Keratinocyte (primary cell): ENCODE measurements around the gene PIK3CG. TPM values are rescaled to one million over a fixed set of nuclear protein-coding genes. Genes with fewer than 3 reads are reported as not detected.

ENCODE experiments used
- DNase-seq: peaks from one replicate; pipeline ENCODE4 v3.0.0-alpha.2; 2011; ENCODE audit warnings: low read depth, missing footprints, low spot score
- FAIRE-seq: peaks from 2 replicates; lab custom pipeline; 2011; peaks lifted over from hg19 to GRCh38; lab: Jason Lieb, UNC
- H2AFZ ChIP-seq: 2 replicates; pipeline ENCODE4 v1.6.0; 2012; ENCODE audit warnings: low read length, control low read depth, inconsistent platforms; ENCODE audit not compliant: control insufficient read depth
- H3K27ac ChIP-seq: 2 replicates; pipeline ENCODE4 v1.5.1; 2011; ENCODE audit warnings: low read length; ENCODE audit not compliant: control insufficient read depth, insufficient read depth
- H3K27me3 ChIP-seq: 3 replicates; pipeline ENCODE4 v1.6.0; 2011; ENCODE audit warnings: low read length; ENCODE audit not compliant: control insufficient read depth, insufficient read depth; ENCODE audit errors: extremely low read depth
- H3K36me3 ChIP-seq, 2 experiments: 2 replicates in 1 of 2; 3 replicates in 1 of 2; pipeline ENCODE4 v1.5.1; 2011; ENCODE audit warnings: low read length in 2 of 2, mild to moderate bottlenecking in 1 of 2; ENCODE audit not compliant: control insufficient read depth in 2 of 2, insufficient read depth in 2 of 2; ENCODE audit errors: extremely low read depth in 1 of 2
- H3K4me1 ChIP-seq: 3 replicates; pipeline ENCODE4 v1.5.1; 2011; ENCODE audit warnings: low read length; ENCODE audit not compliant: control insufficient read depth, insufficient read depth; ENCODE audit errors: extremely low read depth
- H3K4me2 ChIP-seq: 3 replicates; pipeline ENCODE4 v1.6.0; 2011; ENCODE audit warnings: low read depth, low read length; ENCODE audit not compliant: control insufficient read depth, insufficient read depth; ENCODE audit errors: extremely low read depth
- H3K4me3 ChIP-seq, 3 experiments: fragments of 200-600 bp in 1 of 3; sonication (generic) in 1 of 3; 2 replicates in 2 of 3; 3 replicates in 1 of 3; pipeline ENCODE4 v1.5.1; 2011 to 2016; ENCODE audit warnings: low read length in 3 of 3, mild to moderate bottlenecking in 3 of 3, control low read depth in 2 of 3, inconsistent platforms in 1 of 3, low read depth in 1 of 3, mixed read lengths in 1 of 3, mixed run types in 1 of 3, moderate library complexity in 1 of 3; ENCODE audit not compliant: control insufficient read depth in 2 of 3, insufficient read depth in 2 of 3; ENCODE audit errors: extremely low read depth in 1 of 3
- H3K79me2 ChIP-seq: 2 replicates; pipeline ENCODE4 v1.6.0; 2012; ENCODE audit warnings: low read length; ENCODE audit not compliant: control insufficient read depth, insufficient read depth
- H3K9ac ChIP-seq: 3 replicates; pipeline ENCODE4 v1.6.0; 2011; ENCODE audit warnings: low read length; ENCODE audit not compliant: control insufficient read depth, insufficient read depth; ENCODE audit errors: extremely low read depth
- H3K9me1 ChIP-seq: 3 replicates; pipeline ENCODE4 v1.6.0; 2011; ENCODE audit warnings: low read length; ENCODE audit not compliant: control insufficient read depth, insufficient read depth; ENCODE audit errors: extremely low read depth
- H3K9me3 ChIP-seq: 2 replicates; pipeline ENCODE4 v1.5.1; 2012; ENCODE audit warnings: low read depth, low read length; ENCODE audit not compliant: control insufficient read depth
- H4K20me1 ChIP-seq: 3 replicates; pipeline ENCODE4 v1.6.0; 2011; ENCODE audit warnings: low read length; ENCODE audit not compliant: control insufficient read depth, insufficient read depth; ENCODE audit errors: extremely low read depth
- CTCF ChIP-seq, 3 experiments: IDR thresholded peaks in 1 of 3; conservative IDR thresholded peaks in 1 of 3; optimal IDR thresholded peaks in 1 of 3; 2 replicates in 2 of 3; 3 replicates in 1 of 3; pipeline versions ENCODE3 to v1.5.1; 2011; ENCODE audit warnings: low read length in 3 of 3, mild to moderate bottlenecking in 3 of 3, moderate library complexity in 2 of 3, control low read depth in 1 of 3, inconsistent platforms in 1 of 3; ENCODE audit not compliant: insufficient read depth in 2 of 3; ENCODE audit errors: extremely low read depth in 1 of 3
- EZH2 ChIP-seq: IDR thresholded peaks from one replicate; pipeline ENCODE4 v1.6.1; 2012; ENCODE audit warnings: inconsistent platforms, mild to moderate bottlenecking, low read length, moderate library complexity
- dilution Hi-C: fragments of 300-500 bp; cut with MboI; formaldehyde crosslinking; loops from one replicate; pipeline ENCODE4 v1.7.0; 2020; ENCODE audit warnings: low sequenced_read_pairs; ENCODE audit not compliant: extremely low pct_ligation_motif_present
- polyA plus RNA-seq, 5 experiments: library from polyadenylated mRNA; depleted of rRNA in 3 of 5; stranded (reverse) in 3 of 5; stranded (forward) in 1 of 5; unstranded in 1 of 5; fragments of >200 nt; gene quantifications; 1 replicate in 1 of 5; 2 replicates in 3 of 5; 3 replicates in 1 of 5; pipeline versions ENCODE4 v1.2.1 to v1.2.3, GENCODE V29; 2011 to 2012; ENCODE audit warnings: missing spikeins in 2 of 5, low read depth in 1 of 5, low replicate concordance in 1 of 5

The PIK3CG gene
- polyA plus RNA-seq, 1 donor (not counting 4 experiments of a cell fraction or from before 2014, with no cell fraction given): not detected

GRCh38 chr7:106952001-106952657, 87.0 kb downstream of the PIK3CG start:
- FAIRE-seq (no peak), DNase-seq (no peak)
- Histone ChIP-seq H4K20me1 (no peaks in the 10 kb centered on the region), H3K9me3 (no peaks in the 10 kb centered on the region), H3K9ac (no peak overlapping the region), H3K4me2 (no peak overlapping the region), H2AFZ (no peak overlapping the region), H3K9me1 (no peaks in the 10 kb centered on the region), H3K4me1 (no peaks in the 10 kb centered on the region), H3K4me3 (no peak overlapping the region), H3K36me3 (no peaks in the 10 kb centered on the region), H3K79me2 (no peaks in the 10 kb centered on the region), H3K27me3 (no peaks in the 10 kb centered on the region), H3K27ac (no peak overlapping the region)
- TF ChIP-seq EZH2 (no peak), CTCF (optimal IDR thresholded peaks at IDR 0.05 in 1 of 3, IDR thresholded peaks at IDR 0.05 in 1 of 3, conservative IDR thresholded peaks at IDR 0.05 in 1 of 3; ENCODE audit: extremely low read depth in 1 of 3, insufficient read depth in 2 of 3, low read length in 3 of 3) (no peak)
- dilution Hi-C loops: no loop called here

- Histone ChIP-seq H3K27ac (no peak overlapping the region), H3K9ac (no peak overlapping the region), H3K27me3 (no peaks in the 10 kb centered on the region), H4K20me1 (no peaks in the 10 kb centered on the region), H3K36me3 (no peaks in the 10 kb centered on the region), H3K79me2 (no peaks in the 10 kb centered on the region), H2AFZ (no peak overlapping the region), H3K9me1 (no peaks in the 10 kb centered on the region), H3K9me3 (no peaks in the 10 kb centered on the region), H3K4me1 (no peaks in the 10 kb centered on the region), H3K4me2 (no peak overlapping the region), H3K4me3 (no peak overlapping the region)
- FAIRE-seq (no peak), DNase-seq (no peak)
- dilution Hi-C loops: no loop called here
- no peak for TF ChIP-seq CTCF (optimal IDR thresholded peaks at IDR 0.05 in 1 of 3, IDR thresholded peaks at IDR 0.05 in 1 of 3, conservative IDR thresholded peaks at IDR 0.05 in 1 of 3; ENCODE audit: extremely low read depth in 1 of 3, insufficient read depth in 2 of 3, low read length in 3 of 3)
- no peak for TF ChIP-seq EZH2
Observed at GRCh38 chr7:106952658-106953231, 87.7 kb downstream of the PIK3CG start.
